HCT116 (cell line): ENCODE measurements around the gene CSNK2A1. TPM values are rescaled to one million over a fixed set of nuclear protein-coding genes. Genes with fewer than 3 reads are reported as not detected.

Source experiments
- ATAC-seq: fragments of 200-7000 bp; cut with Tn5 transposase; 2 replicates; pipeline ENCODE4 v1.9.1; 2020; ENCODE audit warnings: mild to moderate bottlenecking, moderate library complexity
- BruUV-seq: library from RNA; stranded (reverse); fragments of 400-500 nt; replicated peaks from 2 replicates; lab custom pipeline; 2021; lab: Mats Ljungman, UMichigan
- CTCF ChIA-PET: fragments of 300-600 bp; sonication (Branson Sonifier 250); formaldehyde crosslinking; loops from one replicate; lab custom pipeline; 2021; ENCODE audit warnings: antibody characterized with exemption; lab: Charles Lee
- POLR2A ChIA-PET: fragments of 300-600, 350-600 bp; sonication (Branson Sonifier 250); formaldehyde crosslinking; loops from one replicate; lab custom pipeline; 2021; ENCODE audit warnings: antibody characterized with exemption; lab: Charles Lee
- RAD21 ChIA-PET, 2 experiments: fragments of 300-600 bp; sonication (Branson Sonifier 250); formaldehyde crosslinking; loops; one replicate each; lab custom pipeline; 2023; ENCODE audit warnings: low total read pairs in 2 of 2; ENCODE audit not compliant: uncharacterized antibody in 2 of 2, unreplicated experiment in 2 of 2, low non-redundant PET in 1 of 2; lab: Charles Lee
- DNase-seq: peaks from one replicate; pipeline ENCODE4 v3.0.0-alpha.2; 2010; ENCODE audit warnings: low read depth, low spot score
- H2AFZ ChIP-seq: fragments of 200-600 bp; shearing (Covaris generic), sonication (generic); 2 replicates; pipeline ENCODE4 v1.6.1; 2017; ENCODE audit warnings: low read depth, mixed run types, mixed read lengths, antibody characterized with exemption, low read length; ENCODE audit not compliant: poor library complexity, severe bottlenecking
- H3K27ac ChIP-seq: 2 replicates; pipeline ENCODE4 v1.5.1; 2012; ENCODE audit warnings: low read depth, low read length
- H3K27me3 ChIP-seq: fragments of 200-600 bp; sonication (generic); 2 replicates; pipeline ENCODE4 v1.6.1; 2016; ENCODE audit warnings: mixed run types, low read length, mixed read lengths; ENCODE audit not compliant: insufficient read depth
- H3K36me3 ChIP-seq, 2 experiments: fragments of 200-500 bp in 1 of 2; fragments of 200-600 bp in 1 of 2; sonication (Bioruptor generic) in 1 of 2; sonication (generic) in 1 of 2; 2 replicates each; pipeline versions ENCODE4 v1.5.1 to v1.6.1; 2014 to 2016; ENCODE audit warnings: low read length in 2 of 2, inconsistent platforms in 1 of 2, mixed read lengths in 1 of 2, mixed run types in 1 of 2; ENCODE audit not compliant: insufficient read depth in 2 of 2, control insufficient read depth in 1 of 2
- H3K4me1 ChIP-seq, 2 experiments: fragments of 200-600 bp in 1 of 2; sonication (generic) in 1 of 2; 2 replicates each; pipeline versions ENCODE4 v1.5.1 to v1.6.1; 2012 to 2017; ENCODE audit warnings: low read length in 2 of 2, inconsistent platforms in 1 of 2, mild to moderate bottlenecking in 1 of 2, mixed read lengths in 1 of 2, mixed run types in 1 of 2, moderate library complexity in 1 of 2; ENCODE audit not compliant: insufficient read depth in 2 of 2, control insufficient read depth in 1 of 2
- H3K4me2 ChIP-seq: fragments of 200-600 bp; sonication (generic); 2 replicates; pipeline ENCODE4 v1.6.1; 2017; ENCODE audit warnings: mixed run types, low read length, mixed read lengths
- H3K4me3 ChIP-seq, 2 experiments: fragments of 200-600 bp in 1 of 2; sonication (generic) in 1 of 2; replicated peaks in 1 of 2; 2 replicates each; pipeline ENCODE4 v1.5.1; 2011 to 2016; ENCODE audit warnings: low read length in 2 of 2, control low read depth in 1 of 2, low read depth in 1 of 2, mild to moderate bottlenecking in 1 of 2, mixed read lengths in 1 of 2, mixed run types in 1 of 2
- H3K79me2 ChIP-seq: fragments of 200-600 bp; sonication (generic); 2 replicates; pipeline ENCODE4 v1.6.1; 2017; ENCODE audit warnings: mild to moderate bottlenecking, mixed run types, low read length, moderate library complexity, mixed read lengths; ENCODE audit not compliant: insufficient read depth
- H3K9ac ChIP-seq: fragments of 200-600 bp; sonication (generic); 2 replicates; pipeline ENCODE4 v1.6.1; 2016; ENCODE audit warnings: low read length, mixed read lengths
- H3K9me2 ChIP-seq: fragments of 200-600 bp; sonication (generic), shearing (Covaris generic); 2 replicates; pipeline ENCODE4 v1.6.1; 2017; ENCODE audit warnings: mixed run types, mild to moderate bottlenecking, moderate library complexity; ENCODE audit not compliant: insufficient read depth
- H3K9me3 ChIP-seq, 2 experiments: fragments of 200-500 bp in 1 of 2; fragments of 200-600 bp in 1 of 2; sonication (Bioruptor generic) in 1 of 2; sonication (generic) in 1 of 2; 2 replicates each; pipeline ENCODE4 v1.6.1; 2014 to 2017; ENCODE audit warnings: low read length in 2 of 2, mixed read lengths in 2 of 2, inconsistent platforms in 1 of 2, low read depth in 1 of 2, mild to moderate bottlenecking in 1 of 2, mixed run types in 1 of 2, moderate library complexity in 1 of 2; ENCODE audit not compliant: control insufficient read depth in 1 of 2, insufficient read depth in 1 of 2
- H4K20me1 ChIP-seq: fragments of 200-600 bp; sonication (generic), shearing (Covaris generic); 2 replicates; pipeline ENCODE4 v1.6.1; 2017; ENCODE audit warnings: mixed run types, mild to moderate bottlenecking, moderate library complexity; ENCODE audit not compliant: insufficient read depth
- ATF3 ChIP-seq: IDR thresholded peaks from 2 replicates; pipeline ENCODE4 v1.6.1; 2012
- CBX3 ChIP-seq: IDR thresholded peaks from 2 replicates; pipeline ENCODE4 v1.6.1; 2012; ENCODE audit warnings: low read depth
- EZH2phosphoT487 ChIP-seq: fragments of 200-600 bp; IDR thresholded peaks from 2 replicates; pipeline ENCODE4 v1.6.1; 2018; ENCODE audit warnings: antibody characterized with exemption, borderline replicate concordance
- FOSL1 ChIP-seq: IDR thresholded peaks from 2 replicates; pipeline ENCODE4 v1.6.1; 2012; ENCODE audit warnings: low read depth
- MAX ChIP-seq: IDR thresholded peaks from 2 replicates; pipeline ENCODE4 v1.6.1; 2012
- POLR2A ChIP-seq: IDR thresholded peaks from 2 replicates; pipeline ENCODE4 v1.7.0; 2011; ENCODE audit warnings: borderline replicate concordance; ENCODE audit not compliant: insufficient read depth, insufficient read length; ENCODE audit errors: extremely low read depth
- POLR2AphosphoS5 ChIP-seq: IDR thresholded peaks from 2 replicates; pipeline ENCODE4 v1.6.1; 2011; ENCODE audit warnings: mild to moderate bottlenecking, low read depth, low read length, moderate library complexity
- REST ChIP-seq: IDR thresholded peaks from 2 replicates; pipeline ENCODE4 v1.6.1; 2012; ENCODE audit warnings: low read depth
- SP1 ChIP-seq: IDR thresholded peaks from 2 replicates; pipeline ENCODE4 v1.6.1; 2012; ENCODE audit warnings: low read depth
- TCF7L2 ChIP-seq: IDR thresholded peaks from 2 replicates; pipeline ENCODE4 v1.7.0; 2011; ENCODE audit warnings: borderline replicate concordance, inconsistent platforms; ENCODE audit not compliant: insufficient read depth, insufficient read length; ENCODE audit errors: extremely low read depth
- YY1 ChIP-seq: IDR thresholded peaks from 2 replicates; pipeline ENCODE4 v1.6.1; 2011; ENCODE audit warnings: low read length, low read depth, moderate library complexity, mild to moderate bottlenecking; ENCODE audit not compliant: insufficient replicate concordance; ENCODE audit errors: extremely low read depth
- intact Hi-C: fragments of 100-400 bp; cut with micrococcal nuclease; formaldehyde crosslinking; loops from 2 replicates; pipeline ENCODE4 v1.10.0; 2022
- total RNA-seq: library from RNA; stranded (reverse); gene quantifications from one replicate; pipeline ENCODE4 v1.2.1, GENCODE V29; 2021; ENCODE audit not compliant: unreplicated experiment

CSNK2A1 gene
- total RNA-seq, 1 experiment from 2014 or later: 284 TPM

- RAD21 ChIA-PET: no interaction called here
- no peaks in the 10 kb centered on the region for H3K4me1 ChIP-seq
- no TSS peak for BruUV-seq
These were observed 64.1 kb downstream of the CSNK2A1 start for GRCh38 chr20:479487-479886.

More at GRCh38 chr20:479487-479886, 64.1 kb downstream of the CSNK2A1 start:
- H4K20me1 ChIP-seq: no peaks in the 10 kb centered on the region
- no peak for DNase-seq
- POLR2A ChIA-PET: no interaction called here
- H3K79me2 ChIP-seq: no peaks in the 10 kb centered on the region; the same call in 1 of the 2 replicates
- no peak overlapping the region for H3K4me2 ChIP-seq
- no peak overlapping the region for H2AFZ ChIP-seq
- no peaks in the 10 kb centered on the region for H3K27me3 ChIP-seq
- no peaks in the 10 kb centered on the region for H3K9me2 ChIP-seq
- TF ChIP-seq POLR2AphosphoS5 (no peak), REST (no peak), TCF7L2 (no peak), EZH2phosphoT487 (no peak), CBX3 (no peak), YY1 (no peak), FOSL1 (no peak), ATF3 (no peak), MAX (no peak), SP1 (no peak), POLR2A (no peak)
- H3K4me3 ChIP-seq: no peak overlapping the region
- no peak for ATAC-seq
- CTCF ChIA-PET: interaction anchor here (3.4 kb wide), 1 partner anchor 124 kb away, joined by 14 read pairs; no protein-coding TSS in a partner anchor
- no peak overlapping the region for H3K9ac ChIP-seq
- H3K27ac ChIP-seq: no peak overlapping the region
- H3K9me3 ChIP-seq: no peaks in the 10 kb centered on the region
- intact Hi-C loops: loop anchor here (1.0 kb wide), 1 partner anchor 125 kb away; no protein-coding TSS in a partner anchor
- peaks cover 40 to 45% of the 10 kb centered on the region in 2 experiments for H3K36me3 ChIP-seq
